ENCODE data around the gene SLIT3.

Gene SLIT3

GRCh38 chr5:169104937-169105494 lies 195.9 kb downstream of the SLIT3 start:
- DNase-seq (ENCODE audit: low read depth) = no peak

GRCh38 chr5:169103586-169104181 lies 197.3 kb downstream of the SLIT3 start:
- DNase-seq (ENCODE audit: low read depth) = no peak

GRCh38 chr5:169101966-169102365 lies 199.0 kb downstream of the SLIT3 start:
- DNase-seq (ENCODE audit: low read depth) = no peak

- DNase-seq (ENCODE audit: low read depth) = no peak
Measured at GRCh38 chr5:169100735-169101075, 200.2 kb downstream of the SLIT3 start.

GRCh38 chr5:169099801-169100734 lies 200.9 kb downstream of the SLIT3 start:
- no peak for DNase-seq (ENCODE audit: low read depth)

- no peak for DNase-seq (ENCODE audit: low read depth)
Measured at GRCh38 chr5:169098331-169099121, 202.4 kb downstream of the SLIT3 start.

GRCh38 chr5:169097374-169098326 lies 203.3 kb downstream of the SLIT3 start:
- DNase-seq (ENCODE audit: low read depth) = no peak

GRCh38 chr5:169095976-169096375 lies 205.0 kb downstream of the SLIT3 start:
- DNase-seq (ENCODE audit: low read depth) = no peak

GRCh38 chr5:169095410-169095960 lies 205.5 kb downstream of the SLIT3 start:
- DNase-seq (ENCODE audit: low read depth) = no peak

GRCh38 chr5:169094586-169095409 lies 206.1 kb downstream of the SLIT3 start:
- DNase-seq (ENCODE audit: low read depth) = no peak

- DNase-seq (ENCODE audit: low read depth) = no peak
Measured at GRCh38 chr5:169091396-169091980, 209.5 kb downstream of the SLIT3 start.

GRCh38 chr5:169089343-169089742 lies 211.6 kb downstream of the SLIT3 start:
- no peak for DNase-seq (ENCODE audit: low read depth)

- no peak for DNase-seq (ENCODE audit: low read depth)
Measured at GRCh38 chr5:169088028-169088725, 212.8 kb downstream of the SLIT3 start.

- DNase-seq (ENCODE audit: low read depth) = no peak
Measured at GRCh38 chr5:169085636-169086035, 215.3 kb downstream of the SLIT3 start.

- no peak for DNase-seq (ENCODE audit: low read depth)
Measured at GRCh38 chr5:169085212-169085611, 215.7 kb downstream of the SLIT3 start.

GRCh38 chr5:169084775-169085174 lies 216.2 kb downstream of the SLIT3 start:
- DNase-seq (ENCODE audit: low read depth) = no peak

GRCh38 chr5:169083394-169084018 lies 217.4 kb downstream of the SLIT3 start:
- no peak for DNase-seq (ENCODE audit: low read depth)

- DNase-seq (ENCODE audit: low read depth) = no peak
Measured at GRCh38 chr5:169081000-169081724, 219.8 kb downstream of the SLIT3 start.
